Activated CD8-positive, alpha-beta memory T cell treated with anti-CD3 and anti-CD28 coated beads, Interleukin-2, amount 50 U/mL, for 1 hour (primary cell): ENCODE results near the gene MAD2L2.
A peak's percentile ranks its signal among the peaks of the same experiment; 100 is the strongest.

Experiments
- DNase-seq: peaks from one replicate; pipeline ENCODE4 v3.0.0-alpha.2; 2020; ENCODE audit errors: extremely low read depth

The MAD2L2 gene

DNA sequence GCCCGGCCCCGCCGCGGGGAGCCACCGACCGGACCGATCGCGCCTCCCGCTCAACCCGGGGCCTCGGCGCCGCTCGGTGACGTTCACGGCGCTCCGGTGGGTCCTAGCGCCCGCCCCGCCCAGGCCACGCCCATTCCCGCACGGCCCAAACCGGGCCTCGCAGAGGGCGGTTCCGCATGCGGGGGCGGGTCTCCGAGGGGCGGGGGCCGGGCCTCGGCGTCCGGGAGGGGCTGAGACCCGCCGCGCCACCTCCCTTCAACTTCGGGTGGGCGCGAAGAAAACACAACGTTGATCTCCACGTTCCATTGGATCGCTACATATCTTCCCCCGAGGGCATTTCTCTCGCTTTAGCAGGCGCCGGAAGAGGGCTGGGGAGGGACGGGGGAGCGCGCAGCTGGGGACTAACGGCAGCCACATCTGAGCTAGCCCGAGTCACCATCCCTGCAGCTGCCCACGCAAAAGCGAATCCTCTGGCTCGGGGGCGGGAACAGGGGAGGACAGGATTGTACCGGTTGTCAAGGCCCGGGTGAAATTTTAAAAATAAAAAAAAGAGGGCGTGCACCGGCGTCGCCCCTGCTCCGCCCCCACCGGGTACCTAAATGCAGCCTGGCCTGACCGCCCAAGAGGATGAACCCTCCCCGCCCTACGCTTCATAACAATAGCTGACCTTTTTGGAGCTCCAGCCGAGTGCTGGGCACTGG, at the start of gene MAD2L2:
Gene MAD2L2 (minus strand): TSS at position 78 of the 701 bp plus-strand sequence. CDS start 547 bp downstream, outside the sequence.
- peak; percentile 56 for DNase-seq

DNA sequence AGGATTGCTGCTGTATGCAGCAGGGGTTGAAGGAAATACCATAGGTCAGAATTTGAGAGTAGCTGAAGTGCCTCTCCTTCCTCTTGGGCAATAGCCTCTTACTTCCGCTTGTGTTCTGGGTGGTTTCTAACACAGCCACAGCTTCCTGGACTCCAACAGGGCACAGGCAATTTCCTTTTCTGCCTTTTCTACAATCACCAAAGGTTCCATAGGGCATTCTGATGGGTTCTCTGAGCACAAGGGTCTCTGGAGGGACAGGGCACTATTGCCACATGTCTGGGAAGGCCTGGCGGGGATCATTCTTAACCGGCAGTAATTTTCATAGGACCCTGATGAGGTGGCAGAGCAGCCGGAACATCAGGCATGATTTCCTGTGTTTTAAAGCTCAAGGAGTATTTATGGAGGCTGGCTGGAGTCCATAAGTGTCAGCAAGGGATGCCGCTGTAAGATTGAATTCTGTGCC, 49.5 kb upstream of the MAD2L2 start:
- DNase-seq: no peak

DNA sequence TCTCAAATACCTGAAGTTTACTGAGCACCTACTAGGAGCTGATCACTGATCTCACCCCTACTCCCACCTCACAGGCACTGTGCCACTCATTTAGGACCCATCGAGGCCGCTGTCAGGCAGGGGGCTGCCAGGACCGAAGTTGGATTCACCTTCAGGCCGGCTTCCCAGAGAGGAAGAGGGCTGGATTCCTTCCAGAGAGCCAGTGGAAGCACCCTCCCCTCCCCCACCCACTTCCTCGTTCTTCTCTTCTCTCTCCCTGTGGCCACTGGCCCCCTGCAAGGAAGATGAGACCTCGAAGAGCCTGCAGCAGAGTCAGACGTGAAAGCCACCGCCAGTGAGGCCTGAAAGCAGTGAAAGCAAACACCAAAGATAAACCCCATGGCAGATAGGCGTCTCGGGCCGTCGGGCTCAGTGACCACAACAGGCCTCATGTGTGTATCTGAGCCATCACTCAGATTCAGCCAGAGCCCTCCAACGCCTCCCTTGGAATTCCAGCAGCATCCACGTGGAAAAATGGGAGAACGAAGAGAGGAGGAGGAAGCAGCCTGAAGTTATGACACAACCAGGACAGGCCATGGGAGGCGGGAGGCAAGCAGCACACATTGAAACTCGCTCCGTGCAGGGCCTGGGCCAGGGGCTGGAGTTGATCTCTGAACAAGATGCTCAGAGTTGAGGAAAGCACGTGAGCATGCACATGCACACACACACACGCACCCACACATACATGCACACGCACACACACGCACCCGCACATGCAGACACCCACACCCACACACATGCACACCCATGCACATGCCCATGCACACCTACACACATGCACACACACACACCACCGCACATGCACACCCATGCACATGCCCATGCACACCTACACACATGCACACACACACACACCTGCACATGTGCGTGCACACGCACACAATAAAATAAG, 48.8 kb upstream of the MAD2L2 start:
- no peak for DNase-seq

DNA sequence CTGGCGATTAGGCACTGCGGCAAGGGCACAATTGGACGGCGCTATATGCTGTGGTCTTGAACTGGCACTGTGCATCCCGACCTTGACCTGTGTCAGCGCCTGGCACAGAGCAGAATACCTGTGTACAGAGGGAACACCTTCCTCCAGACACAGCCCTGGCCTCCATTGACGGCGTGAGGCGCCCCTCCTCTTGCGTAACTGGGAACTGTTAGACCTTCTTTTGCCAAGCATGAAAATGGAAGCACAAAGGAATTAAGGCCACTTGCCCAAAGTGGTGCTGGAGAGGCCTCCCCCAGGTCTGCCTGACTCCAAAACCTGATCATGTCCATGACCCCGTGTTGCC, 48.2 kb upstream of the MAD2L2 start:
- DNase-seq: no peak

DNA sequence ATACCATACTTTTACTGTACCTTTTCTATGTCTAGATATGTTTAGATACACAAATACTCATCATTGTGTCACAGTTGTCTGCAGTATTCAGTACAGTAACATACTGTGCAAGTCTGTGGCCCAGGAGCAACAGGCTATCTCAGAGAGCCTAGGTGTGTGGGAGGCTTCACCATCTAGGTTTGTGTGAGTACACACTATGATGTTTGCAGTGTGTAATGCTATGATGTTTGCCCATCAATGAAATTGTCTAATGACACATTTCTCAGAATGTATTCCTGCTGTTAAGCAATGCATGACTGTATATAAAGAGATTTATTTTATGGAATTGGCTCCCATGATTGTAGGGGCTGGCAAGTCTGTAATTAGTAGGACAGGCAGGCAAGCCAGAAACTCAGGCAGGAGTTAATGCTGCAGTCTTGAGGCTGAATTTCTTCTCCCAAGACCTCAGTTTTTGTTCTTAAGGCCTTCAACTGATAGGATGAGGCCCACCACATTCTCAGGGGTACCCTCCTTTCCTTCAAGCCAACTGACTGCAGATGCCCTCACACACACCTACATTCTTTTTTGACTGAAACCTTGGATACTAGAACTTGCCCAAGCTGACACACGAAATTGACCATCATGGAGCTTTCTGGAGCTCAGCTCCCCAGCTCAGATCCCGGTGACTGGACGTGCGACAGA, 47.3 kb upstream of the MAD2L2 start:
- DNase-seq: no peak

DNA sequence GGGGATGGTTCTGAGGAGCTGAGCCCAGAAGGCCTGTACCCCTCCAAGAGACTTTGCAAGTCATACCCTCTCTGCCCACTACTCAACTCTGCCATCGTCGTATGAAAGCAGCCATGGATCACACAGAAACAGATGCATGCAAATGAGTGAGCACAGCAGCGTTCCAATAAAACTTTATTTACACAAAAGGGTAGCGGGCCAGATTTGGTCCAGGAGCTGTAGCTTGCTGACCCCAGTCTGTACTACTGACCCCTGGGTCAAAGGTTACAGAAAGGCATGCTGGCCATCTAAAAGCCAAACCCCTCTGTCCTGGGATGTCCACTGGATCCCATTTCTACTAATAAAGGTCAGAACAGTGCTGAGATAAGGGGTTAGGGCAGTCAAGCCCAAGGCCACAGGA, 46.2 kb upstream of the MAD2L2 start:
- DNase-seq: no peak

DNA sequence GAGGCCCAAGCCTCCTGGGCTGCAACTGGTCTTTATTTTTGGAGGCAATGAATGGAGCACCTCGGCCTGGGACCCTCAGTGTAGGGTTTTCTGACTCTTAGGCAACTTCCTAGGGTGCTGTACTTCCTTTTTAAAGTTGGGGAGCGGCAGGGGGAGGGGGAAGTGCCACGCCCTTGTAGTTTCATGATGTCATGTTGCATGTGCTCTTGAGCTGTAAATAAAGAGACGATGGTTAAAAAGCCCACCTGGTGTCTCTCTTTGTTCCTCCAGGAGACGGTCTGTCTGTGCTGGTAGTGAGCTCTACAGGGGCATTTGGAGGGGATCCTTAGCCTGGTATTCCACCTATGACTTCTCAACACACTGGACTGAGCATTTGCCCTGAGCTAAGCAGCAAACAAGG, 44.7 kb upstream of the MAD2L2 start:
- DNase-seq: no peak

DNA sequence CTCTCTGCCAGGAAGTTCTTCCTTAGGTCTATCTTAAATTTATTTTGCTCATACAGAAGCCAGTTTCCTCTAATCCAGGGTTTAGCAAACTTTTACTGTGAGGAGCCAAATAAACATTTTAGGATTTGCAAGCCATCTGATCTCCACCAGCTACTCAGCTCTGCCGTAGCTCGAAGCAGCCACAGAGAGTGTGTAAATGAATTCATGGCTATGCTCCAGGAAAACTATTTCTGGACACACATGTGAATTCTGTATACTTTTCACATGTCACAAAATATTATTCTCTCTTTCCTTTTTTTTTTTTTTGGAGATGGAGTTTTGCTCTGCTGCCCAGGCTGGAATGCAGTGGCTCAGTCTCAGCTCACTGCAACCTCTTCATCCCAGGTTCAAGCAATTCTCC, 41.6 kb upstream of the MAD2L2 start:
- DNase-seq: no peak

DNA sequence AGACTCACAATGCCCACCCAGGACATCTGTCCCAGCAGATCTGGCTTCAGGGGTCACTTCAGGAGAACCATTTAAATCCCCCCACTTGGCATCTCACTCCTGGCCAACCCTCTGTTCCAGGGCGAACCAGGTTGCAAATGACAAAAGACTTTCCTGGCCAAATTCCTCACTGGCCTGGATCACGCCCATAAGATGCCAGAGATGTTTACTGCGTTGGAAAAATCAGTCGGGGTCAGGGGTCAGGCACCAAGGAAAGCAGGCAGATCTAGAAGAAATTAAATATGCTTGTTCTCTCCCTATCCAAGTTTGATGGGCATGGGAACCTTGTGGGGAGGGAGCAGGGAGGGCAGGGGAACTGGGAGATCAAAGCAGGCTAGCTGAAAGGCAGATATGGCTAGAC, 40.4 kb upstream of the MAD2L2 start:
- no peak for DNase-seq

DNA sequence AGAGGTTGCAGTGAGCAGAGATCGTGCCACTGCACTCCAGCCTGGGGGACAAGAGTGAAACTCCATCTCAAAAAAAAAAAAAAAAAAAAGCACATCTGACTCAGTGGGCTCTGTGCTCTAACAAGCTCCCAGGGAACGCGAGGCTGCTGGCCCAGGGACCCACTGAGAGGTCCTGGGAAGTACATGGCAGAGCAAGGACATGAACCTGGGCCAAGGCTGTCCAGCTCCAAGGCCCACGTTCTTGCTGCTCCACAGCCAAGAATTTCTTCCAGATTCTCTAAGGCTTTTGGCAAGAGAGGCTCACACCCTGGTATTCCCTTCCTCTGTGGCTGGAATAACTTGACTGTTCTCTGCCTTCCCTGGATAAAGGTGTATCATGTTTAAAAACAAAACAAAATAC, 39.6 kb upstream of the MAD2L2 start:
- no peak for DNase-seq

DNA sequence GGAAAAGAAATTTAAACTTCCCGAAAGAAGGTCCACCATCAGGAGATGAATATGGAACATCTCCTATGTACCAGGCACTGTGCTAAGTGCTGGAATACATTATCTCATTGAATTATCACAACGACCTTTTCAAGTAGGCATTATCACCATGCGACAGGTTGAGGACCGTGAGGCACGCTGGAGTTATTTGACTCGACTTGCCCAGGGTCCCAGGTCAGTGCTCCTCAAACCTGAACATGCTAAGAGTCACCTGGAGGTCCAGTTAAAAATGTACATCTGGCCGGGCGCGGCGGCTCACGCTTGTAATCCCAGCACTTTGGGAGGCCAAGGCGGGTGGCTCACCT, 39.1 kb upstream of the MAD2L2 start:
- DNase-seq: no peak

DNA sequence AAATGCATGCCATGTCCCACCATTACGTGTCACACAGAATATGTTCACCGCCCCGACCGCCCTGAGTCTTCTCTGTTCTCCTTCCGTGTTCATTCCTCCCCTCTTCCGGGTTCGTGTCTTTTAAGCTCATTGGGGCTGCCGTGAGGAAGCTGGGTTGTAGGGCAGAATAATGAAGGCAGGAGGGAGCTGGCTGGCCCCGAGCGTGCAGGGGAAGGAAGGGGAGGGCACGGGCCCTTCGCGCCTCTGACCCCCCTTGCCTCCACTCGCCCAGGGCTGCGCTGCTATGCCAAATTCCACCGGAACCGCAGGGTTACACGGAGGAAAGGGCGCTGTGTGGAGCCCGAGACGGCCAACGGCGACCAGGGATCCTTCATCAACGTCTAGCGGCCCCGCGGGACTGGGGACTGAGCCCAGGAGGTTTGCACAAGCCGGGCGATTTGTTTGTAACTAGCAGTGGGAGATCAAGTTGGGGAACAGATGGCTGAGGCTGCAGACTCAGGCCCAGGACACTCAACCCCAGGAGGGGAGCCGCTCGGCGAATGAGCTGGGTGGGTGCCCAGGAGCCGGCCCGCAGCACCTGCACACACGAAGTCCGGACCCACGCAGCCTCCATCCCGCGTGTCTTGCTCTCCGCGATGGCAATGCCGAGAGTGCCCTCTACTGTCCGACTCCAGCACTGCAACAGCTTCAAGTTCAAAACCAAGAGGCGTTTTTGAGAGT, 38.5 kb upstream of the MAD2L2 start:
- DNase-seq: peak; percentile 65

DNA sequence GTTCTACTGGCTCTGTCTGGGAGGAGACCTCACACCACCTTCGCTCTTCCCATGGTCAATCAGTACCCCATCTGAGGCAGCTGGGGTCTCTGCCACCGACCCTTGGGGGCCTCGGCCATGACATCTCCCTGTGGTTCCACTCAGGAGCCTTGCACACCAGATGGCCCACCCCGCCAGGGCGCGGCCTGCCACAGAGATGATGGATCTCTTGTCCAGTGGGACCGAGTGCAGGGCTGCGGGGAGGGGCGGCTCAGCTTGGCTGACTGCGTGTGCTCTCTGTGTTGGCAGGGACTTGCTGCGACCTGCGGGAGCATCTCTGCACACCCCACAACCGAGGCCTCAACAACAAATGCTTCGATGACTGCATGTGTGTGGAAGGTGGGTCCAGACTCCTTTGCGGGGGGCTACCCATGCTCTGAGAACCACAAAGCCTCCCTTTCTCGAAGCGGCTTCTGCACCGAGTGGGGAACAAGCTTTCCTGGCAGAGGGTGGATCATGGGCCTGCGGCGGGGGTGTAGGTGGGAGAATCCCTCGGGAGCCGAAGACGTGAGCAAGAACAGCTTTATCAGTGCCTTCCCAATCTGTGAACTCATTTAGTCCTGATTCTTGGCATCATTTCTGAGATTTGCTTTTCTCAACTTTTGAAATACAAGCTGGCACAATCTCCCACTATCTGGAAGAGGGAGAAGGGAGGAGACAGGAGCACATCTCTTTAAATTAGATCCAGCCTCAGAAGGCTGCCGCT, 34.1 kb upstream of the MAD2L2 start:
- no peak for DNase-seq

DNA sequence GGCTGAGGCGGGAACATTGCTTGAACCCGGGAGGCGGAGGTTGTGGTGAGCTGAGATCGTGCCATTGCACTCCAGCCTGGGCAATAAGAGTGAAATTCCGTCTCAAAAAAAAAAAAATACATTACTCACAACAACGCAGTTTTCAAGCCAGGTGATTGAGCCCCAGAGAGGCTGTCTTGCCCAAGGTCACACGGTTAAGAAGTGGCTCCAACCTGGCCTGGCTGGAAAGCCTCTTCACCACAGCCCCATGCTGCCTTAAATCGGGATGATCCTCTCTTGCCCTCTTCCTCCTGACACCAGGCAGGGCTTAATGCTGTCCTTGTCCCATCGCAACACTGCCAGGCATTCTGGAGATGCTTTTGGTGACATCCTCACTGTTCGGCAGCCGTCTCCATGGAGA, 32.1 kb upstream of the MAD2L2 start:
- DNase-seq: no peak

DNA sequence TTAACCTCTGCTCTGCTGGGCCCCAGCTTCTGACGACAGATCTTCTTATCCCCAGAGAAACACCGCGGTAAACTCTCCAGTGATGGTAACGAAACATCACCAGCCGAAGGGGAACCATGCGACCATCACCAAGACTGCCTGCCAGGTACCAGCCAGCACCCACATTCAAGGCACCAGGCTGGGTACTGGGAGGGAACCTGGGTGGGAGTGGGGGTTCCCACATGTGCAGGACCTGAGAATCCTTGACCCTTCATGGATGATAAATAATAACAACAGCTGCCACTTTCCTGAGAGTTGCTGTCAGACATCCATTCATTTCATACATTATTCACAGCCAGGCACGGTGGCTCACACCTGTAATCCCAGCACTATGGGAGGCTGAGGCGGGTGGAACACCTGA, 31.3 kb upstream of the MAD2L2 start:
- no peak for DNase-seq

DNA sequence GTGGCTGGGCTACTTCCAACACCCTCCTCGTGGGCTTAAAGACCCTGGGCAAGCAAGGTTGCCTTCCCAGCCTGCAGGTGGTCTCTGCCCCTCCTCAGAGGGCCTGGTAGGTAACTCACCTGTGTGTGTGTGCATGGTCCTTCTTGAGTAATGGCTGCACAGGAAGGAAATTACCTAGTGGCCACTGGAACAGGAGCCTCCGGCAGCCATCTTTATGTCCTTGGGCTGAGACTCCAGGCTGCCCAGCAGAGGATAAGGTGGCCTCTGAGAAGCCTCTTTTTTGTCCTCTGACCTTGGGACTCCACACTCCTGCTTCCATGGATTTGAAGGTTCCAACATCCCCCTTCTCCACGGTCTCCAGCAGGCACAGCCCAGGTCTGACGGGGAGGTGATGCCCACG, 30.5 kb upstream of the MAD2L2 start:
- no peak for DNase-seq

DNA sequence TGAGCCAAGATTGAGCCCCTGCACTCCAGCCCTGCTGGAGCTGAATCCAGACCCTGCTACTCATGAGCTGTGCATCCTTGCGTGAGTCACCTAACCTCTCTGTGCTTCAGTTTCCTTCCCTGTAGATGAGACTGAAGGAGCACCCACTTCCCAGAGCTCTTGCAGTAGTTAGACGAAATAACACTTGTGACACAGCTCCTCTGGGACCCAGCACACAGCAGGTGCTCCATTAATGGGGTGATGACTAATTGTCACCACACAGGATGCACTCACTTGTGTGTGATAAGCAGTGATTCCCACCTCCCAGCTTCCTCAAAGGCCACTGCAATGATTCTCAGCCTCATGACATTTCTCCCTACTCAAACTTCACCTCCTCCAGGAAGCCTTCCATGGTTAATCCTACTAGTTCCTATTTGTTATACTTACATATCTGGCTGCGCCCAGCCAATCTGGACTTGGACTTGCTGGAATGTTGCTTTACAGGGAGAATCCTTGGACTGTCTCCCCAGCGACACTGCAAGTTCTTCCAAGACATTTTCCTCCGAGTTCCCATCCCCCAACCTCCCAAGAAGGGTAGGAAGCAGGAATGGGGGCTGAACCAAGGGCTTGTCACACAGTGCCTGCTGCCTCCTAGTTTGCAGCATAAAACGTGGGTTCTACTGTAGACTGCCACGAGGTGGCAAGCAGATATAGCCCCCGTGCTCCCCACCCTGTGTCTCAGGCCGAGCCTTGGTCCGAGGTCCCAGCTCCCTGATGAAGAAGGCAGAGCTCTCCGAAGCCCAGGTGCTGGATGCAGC, 27.8 kb upstream of the MAD2L2 start:
- DNase-seq: no peak

DNA sequence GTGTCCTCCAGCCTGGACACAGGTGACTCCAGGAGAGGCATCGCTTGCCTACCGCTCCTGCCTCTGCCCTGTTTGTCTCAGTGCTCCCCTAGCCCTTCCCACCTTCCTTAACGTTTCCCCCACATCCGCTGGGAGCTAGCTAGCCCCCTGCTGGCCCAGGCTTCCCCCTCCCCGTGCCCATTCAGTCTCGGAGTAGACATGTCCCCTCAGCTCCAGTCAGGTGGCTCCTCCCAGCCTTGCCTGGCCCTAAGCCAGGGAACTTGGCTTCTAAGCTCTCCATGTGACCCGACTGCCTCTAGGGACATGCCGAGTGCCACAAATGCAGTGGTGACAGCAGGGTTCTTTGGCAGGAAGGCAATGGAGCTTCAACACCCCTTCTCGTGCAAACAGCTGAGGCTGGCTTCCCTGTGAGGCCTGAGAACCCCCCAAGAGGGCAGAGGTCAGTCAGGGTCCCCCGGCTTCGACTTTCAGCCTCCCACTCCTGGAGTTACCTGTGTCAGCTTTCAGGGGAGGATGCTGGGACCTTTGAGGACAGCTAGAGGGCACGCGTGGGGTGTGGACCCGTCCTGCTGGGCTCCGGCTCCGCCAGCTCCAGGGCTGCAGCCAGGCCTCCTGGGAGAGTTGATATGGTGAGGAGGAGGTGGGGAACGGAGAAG, 26.8 kb upstream of the MAD2L2 start:
- no peak for DNase-seq

DNA sequence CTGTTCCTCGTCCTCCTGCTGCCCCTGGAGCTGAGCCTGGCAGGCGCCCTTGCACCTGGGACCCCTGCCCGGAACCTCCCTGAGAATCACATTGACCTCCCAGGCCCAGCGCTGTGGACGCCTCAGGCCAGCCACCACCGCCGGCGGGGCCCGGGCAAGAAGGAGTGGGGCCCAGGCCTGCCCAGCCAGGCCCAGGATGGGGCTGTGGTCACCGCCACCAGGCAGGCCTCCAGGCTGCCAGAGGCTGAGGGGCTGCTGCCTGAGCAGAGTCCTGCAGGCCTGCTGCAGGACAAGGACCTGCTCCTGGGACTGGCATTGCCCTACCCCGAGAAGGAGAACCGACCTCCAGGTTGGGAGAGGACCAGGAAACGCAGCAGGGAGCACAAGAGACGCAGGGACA, 25.3 kb upstream of the MAD2L2 start:
- no peak for DNase-seq

DNA sequence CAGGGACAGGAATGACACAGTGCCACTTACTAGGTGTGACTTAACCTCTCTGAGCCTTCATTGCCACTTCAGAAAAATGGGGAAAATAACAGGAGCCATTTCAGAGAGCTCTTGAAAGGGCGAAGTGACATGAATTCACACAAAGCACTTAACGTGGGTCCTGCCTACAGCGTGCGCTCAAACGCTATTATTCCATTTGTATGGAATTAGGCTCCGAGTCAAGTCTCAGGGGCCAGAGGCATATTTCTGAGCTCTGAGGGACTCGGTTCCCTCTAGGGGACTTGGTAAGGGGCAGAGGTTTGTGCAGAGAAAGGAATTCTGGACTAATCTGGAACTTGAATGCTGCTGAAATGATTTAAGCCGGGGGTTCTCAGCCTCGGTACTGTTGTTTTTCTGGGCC, 24.6 kb upstream of the MAD2L2 start:
- DNase-seq: no peak
